Activated CD4-positive, alpha-beta T cell treated with anti-CD3 and anti-CD28 coated beads for 4 hours (primary cell): ENCODE results near the gene CMTM8.
"Not testable (repeated sequence)": the region's sequence is repeated elsewhere in the genome, so short reads cannot be mapped to it uniquely, and the experiment has no call there.

ENCODE experiments used
- DNase-seq, 2 donors: peaks; one replicate each; pipeline ENCODE4 v3.0.0-alpha.2; 2020

CMTM8 gene, protein sequence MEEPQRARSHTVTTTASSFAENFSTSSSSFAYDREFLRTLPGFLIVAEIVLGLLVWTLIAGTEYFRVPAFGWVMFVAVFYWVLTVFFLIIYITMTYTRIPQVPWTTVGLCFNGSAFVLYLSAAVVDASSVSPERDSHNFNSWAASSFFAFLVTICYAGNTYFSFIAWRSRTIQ

DNA sequence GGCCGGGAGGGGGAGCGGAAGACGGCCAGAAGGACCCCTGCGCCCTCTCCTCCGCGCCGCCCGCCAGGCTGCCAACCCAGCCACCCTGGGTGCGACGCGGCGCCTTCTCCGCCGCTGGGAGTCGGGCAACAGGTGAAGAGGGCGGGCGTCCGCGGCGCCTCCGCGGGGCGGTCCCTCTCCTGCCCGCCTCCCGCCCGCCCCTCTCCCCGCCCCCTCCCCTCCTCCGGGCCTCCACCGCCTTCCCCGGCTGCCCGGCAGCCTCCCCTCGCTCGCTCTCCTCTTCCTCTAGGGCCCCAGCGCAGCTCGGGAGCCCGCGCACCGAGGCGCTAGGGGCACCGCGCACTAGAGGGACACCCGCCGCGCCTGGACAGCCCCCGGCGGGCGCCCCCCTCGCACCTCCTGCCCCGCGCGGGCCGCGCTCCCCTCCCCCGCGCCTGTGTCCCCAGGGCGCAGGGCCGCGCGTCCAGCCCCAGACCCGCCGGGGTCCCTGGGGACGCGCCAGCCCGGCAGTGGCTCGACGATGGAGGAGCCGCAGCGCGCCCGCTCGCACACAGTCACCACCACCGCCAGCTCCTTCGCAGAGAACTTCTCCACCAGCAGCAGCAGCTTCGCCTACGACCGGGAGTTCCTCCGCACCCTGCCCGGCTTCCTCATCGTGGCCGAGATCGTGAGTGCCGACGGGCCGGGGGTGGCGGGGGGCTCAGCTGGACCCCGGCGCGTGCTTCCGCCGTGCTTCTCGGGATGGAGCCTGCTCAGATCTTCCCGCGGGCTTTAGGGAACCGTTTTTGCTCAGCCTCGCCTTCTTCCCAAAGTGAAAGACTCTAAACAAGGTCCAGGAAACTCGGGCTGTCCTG, at the start of gene CMTM8:
TSS of gene CMTM8 (plus strand) at position 228 of the 854 bp plus-strand sequence. CDS start at position 521, 293 bp downstream.
- DNase-seq: peak; percentile 66 to 76

DNA sequence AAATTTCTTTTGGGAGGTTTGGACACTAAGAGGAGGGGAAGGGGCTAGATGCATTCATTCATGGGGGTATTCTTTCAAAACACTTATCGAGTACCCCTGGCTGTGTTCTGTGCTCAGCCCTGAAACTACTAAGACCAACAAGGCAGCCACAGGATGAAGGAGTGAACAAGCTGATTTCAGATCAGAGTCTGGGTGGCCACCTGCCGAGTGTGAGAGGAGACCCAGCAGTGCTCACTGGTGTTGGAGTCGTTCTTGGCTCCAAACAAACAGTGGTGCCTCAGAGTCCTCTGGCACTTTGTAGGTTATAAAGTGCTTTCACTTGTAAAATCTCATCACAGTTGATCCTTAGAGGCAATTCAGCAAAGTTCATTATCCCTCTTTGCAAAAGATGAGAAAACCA, 48.8 kb upstream of the CMTM8 start:
- DNase-seq: no peak

GRCh38 chr3:32190556-32190955, 47.9 kb upstream of the CMTM8 start:
- not testable (repeated sequence) for DNase-seq

DNA sequence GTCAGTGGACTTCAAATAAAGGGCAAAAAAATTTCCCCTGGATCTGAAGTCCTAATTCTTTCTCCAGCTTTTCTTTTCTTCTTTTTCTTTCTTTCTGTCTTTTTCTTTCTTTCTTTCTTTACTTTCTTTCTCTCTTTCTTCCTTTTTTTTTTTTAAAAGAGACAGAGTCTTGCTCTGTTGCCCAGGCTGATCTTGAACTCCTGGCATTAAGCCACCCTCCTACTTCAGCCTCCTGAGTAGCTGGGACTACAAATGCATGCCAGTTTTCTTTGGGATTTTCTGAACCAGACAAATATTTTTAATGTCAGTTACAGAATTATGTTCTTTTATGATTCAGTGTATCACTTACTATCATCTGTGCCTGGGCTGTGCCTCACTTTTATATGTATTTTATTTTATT, 45.4 kb upstream of the CMTM8 start:
- DNase-seq: no peak

- DNase-seq: no peak
Measured at GRCh38 chr3:32194653-32195052, 43.8 kb upstream of the CMTM8 start.

DNA sequence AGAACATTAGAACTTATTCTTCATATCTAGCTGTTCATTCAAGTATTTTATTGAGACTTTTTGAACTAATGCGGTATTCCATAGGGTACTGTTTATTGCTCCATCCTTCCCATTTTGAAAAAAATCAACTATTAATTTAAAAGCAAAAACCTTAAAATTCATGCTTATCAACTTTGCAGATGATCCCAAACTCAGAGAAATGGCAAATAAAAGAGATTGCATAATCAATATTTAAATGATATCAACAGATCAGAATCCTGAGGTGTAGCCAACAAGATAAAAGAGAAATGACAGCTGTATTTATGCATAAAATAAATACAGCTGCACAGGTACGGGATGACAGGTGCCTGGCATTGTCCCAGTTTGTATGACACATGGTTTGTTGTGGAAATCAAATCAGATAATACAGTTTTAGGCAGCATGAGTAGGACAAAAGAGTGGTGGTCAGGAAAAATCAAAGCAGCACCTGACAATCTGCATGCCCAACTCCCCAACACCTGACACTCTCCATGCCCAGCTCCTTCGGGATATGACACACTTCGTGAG, 42.4 kb upstream of the CMTM8 start:
- DNase-seq: no peak

DNA sequence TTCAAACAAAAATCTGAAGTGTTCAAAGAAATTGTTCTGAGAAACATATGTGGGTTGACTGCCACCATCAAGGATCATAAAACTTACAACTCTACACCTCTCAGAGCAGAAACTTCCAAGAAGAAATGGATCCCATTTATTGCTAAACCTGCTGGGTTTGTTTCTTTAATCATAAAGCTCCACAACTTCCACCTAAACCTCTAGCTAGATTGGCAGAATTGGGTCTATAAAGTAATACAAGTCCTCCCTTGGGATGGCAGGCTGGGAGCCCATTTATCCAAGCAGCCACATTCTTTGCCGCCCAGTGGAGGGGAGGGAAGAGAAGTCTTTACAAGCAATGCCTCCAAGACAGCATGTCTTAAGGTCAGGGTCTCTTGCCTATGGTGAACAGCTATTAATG, 40.5 kb upstream of the CMTM8 start:
- no peak for DNase-seq

GRCh38 chr3:32198714-32199113, 39.8 kb upstream of the CMTM8 start:
- DNase-seq: no peak

GRCh38 chr3:32200490-32200889, 38.0 kb upstream of the CMTM8 start:
- no peak for DNase-seq

DNA sequence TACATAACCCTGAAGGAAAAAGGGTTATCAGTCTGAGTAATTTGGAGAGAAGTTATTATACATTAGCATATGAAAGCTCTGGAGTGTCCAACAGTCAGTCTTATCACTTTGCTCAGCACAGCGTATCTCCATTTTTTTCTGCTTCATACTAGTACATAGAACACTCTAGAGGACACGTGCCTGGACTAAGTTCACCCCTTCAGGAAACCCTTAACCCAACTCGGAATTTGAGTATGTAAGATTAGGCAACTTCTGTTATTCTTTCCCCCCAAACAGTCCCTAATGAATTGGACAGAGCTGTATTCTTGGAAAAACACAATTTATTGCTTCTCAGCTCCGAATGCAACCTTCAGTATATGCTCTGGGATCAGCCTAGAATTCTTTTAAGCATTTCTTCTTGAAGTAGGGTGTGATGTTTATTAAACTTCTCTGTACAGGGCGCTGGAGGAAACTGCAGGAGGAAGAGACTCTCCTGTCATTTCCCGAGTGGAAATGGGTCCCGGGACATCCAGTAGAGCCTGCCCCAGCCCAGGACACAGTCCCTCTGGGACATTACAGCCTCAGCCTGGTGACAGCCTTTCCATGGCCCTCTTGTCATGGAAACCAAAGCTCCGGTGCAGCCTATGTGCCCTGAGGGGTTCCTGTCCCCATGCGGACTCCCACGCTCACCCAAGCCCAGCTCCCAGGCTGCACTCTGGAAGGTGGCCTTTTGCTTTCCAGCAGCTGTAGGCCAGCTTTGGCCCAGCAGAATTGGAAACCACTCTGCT, 37.3 kb upstream of the CMTM8 start:
- no peak for DNase-seq

- DNase-seq: no peak
Measured at GRCh38 chr3:32202496-32202895, 36.0 kb upstream of the CMTM8 start.

DNA sequence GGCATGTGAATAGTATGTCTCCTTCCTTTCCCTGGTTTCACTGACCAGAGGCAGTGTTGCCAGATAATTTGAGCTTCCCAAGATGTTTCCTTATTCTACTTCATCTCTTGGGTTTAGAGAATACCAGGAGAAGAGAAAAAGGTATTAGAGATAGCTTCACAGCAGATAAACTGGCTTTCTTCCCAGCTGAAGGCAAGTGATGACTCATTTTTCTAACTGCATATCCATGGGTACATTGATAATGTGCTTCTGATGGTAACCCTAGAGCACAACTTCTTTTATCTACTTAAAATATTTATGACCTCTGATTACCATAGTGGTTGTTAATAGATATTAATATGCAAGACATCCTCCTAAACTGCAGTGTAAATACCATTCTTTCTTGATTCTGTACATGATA, 34.6 kb upstream of the CMTM8 start:
- DNase-seq: no peak

DNA sequence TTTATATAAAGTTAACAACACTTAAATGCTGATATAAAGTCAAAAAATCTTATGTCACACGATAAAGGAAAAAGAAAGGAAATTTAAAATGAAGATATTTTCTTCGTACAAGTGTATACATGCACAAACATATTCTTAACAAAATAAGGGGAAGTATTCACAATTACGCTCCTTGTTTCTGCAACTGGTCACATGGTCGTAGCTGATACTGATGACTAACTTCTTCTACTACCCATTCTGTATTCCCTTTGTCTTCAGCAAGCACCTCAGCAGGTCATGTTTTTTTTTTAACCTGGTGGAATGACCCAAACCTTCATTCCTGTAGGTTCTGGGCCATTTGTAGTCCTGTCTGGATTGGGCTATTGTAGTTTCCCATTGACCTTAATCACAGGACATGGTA, 30.0 kb upstream of the CMTM8 start:
- DNase-seq: no peak

DNA sequence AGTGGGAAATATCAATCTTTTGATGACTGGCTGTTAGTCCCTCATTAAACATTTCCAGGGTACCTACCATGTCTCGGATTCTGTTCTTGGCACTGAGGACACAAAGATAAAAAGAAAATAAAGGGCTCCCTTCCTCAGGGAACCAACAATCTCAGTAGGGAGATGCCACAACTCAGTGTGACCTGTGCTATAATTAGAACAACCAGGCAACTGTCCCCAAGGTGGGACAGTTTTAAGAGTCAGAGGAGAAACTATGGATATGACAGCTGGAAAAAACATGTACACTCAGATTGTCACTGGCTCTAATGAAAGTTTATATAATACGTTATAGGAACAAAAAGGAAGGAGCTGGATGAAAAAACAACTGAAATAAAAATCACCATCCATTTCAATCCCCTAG, 23.3 kb upstream of the CMTM8 start:
- DNase-seq: no peak

DNA sequence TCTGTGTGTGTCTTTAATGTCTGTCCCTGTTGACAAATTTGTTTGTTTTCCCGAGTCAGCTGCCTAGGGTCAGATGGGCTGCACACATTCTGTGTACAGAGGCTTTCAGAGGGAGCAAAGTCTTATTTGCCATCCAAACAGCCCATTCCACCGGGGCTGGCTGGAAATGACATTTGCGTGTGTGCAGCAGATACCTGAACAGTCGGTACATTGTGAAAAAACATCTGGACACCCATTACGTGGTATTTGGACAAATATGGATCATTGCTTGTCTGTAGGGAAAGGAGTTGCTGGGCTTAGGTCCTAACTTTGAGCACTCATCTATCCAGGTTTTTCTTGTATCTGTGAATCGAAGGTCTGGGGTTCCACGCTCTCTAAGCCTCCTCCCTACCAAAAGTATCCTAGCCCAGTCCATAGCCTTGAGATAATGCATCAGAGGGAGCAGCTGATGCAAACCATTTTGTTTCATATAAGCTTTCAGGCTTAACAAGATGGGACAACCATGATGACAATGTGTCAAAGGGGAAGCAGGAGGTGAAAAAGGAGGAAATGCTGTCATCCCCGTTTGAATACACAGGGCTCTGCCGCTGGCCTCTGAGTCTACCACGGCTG, 22.2 kb upstream of the CMTM8 start:
- no peak for DNase-seq

- DNase-seq: no peak
Measured at GRCh38 chr3:32217339-32217738, 21.1 kb upstream of the CMTM8 start.

- no peak for DNase-seq
Measured at GRCh38 chr3:32219537-32219936, 18.9 kb upstream of the CMTM8 start.

DNA sequence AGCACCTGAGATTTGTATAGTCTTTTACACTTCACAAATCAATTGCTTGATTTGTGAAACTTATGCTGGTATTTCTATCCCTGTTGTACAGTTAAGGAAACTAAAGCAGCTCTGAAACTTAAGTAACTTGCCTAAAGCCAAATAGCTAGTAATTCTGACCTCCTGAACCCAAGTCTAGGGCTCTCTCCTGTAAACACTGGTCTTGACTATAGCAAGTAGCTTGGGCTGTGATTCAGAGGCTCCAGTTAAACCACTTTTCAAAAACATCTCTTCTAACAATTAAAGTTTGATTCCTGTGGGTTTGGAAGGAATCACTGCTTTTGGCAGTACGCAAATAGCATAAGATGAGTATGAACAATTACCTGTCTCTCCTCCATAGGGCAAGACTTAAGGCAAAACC, 18.5 kb upstream of the CMTM8 start:
- DNase-seq: no peak

GRCh38 chr3:32222950-32223349, 15.5 kb upstream of the CMTM8 start:
- no peak for DNase-seq

DNA sequence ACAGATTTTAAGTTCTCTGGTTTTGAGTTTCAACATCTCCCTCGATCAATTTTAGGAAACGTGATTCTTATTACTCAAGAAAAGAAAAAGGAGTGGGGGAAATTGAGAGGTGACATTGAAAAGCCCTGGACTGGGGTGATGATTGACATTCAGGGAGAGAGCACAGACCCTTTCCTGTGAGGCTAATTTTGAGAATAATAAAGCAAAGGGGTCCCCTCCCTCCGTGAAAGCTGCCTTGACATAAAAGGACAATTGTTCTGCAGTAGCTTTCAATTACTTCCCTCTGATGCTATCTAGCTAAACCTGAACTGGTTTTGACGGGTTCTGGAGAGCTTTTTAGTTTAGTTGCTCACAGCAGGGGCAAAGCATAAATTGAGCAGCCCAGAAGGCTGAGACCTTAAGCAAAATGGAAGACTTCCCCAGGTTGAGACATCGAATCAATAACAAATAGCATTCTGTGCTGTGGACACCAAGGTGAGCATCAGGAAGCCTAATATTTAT, 14.4 kb upstream of the CMTM8 start:
- DNase-seq: no peak

GRCh38 chr3:32226875-32227500, 11.5 kb upstream of the CMTM8 start:
- DNase-seq: no peak

DNA sequence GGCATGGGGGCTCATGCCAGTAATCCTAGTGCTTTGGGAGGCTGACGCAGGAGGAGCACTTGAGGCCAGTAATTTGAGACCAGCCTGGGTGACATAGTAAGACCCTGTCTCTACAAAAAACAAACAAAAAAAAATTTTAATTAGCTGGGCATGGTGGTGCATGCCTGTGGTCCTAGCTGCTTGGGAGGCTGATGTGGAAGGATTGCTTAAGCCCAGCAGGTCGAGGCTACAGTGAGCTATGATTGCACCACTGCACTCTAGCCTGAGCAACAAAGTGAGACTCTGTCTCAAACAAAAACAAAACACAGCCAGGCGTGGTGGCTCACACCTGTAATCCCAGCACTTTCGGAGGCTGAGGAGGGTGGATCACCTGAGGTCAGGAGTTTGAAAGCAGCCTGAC, 9.7 kb upstream of the CMTM8 start:
- not testable (repeated sequence) for DNase-seq
